ENCODE data around the gene DNMT3A.

GRCh38 chr2:25297738-25298137 lies 44.0 kb downstream of the DNMT3A start:
- TF ChIP-seq EZH2 (IDR thresholded peaks at IDR 0.05; ENCODE audit: insufficient read depth, poor library complexity, severe bottlenecking) (no peak), EZH2phosphoT487 (IDR thresholded peaks at IDR 0.05; ENCODE audit: insufficient read depth, low read depth) (no peak)
